Measurements from ENCODE around the gene DEAF1.
"Not testable (repeated sequence)": the region's sequence is repeated elsewhere in the genome, so short reads cannot be mapped to it uniquely, and the experiment has no call there.

DEAF1 gene

DNA sequence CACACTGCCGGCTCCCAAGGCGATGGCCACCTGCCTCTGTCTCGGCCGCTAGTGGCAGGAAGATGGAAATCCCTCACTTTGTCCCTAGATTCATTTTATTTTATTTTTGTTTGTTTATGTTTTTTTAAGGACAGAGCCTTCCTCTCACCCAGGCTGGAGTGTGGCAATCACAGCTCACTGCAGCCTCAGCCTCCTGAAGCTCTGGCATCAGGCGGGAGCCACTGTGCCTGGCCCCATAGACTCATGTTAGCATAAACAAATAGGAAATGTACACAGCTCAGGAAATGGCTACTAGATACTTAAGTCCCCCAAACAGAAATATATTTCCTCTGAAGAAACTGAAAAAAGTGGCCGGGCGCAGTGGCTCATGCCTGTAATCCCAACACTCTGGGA is 4.1 kb upstream of the DEAF1 start:
- DNase-seq = no peak

DNA sequence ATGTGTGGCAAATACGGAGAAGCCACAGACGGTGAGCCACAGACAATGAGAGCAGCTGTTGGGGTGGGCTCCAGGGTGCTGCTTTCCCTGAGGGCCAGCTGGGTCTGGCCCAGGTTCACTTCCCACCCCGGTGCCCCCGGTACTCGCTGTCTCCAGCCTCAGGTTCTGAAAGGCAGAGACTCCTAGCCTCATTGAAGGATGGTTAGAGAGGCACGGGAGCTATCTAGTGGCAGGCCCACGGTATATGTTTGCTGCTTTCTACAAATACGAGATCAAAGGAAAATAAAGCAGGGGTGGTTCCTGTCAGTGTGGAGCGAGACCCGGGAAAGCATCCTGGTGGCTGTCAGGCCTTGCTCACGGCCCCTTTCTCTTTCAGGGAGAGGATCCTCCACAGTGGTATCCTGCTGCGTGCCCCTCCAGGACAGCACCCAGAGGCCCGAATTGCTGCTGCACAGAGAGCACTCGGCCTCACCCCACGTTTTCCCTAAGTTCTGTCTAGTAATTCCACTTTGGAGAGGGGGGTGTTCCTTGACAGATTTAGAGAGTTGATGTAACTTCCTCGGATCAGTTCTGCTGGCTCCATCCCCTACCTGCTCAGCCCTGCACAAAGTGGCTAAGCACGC is 3.6 kb upstream of the DEAF1 start:
- DNase-seq = no peak

- no peak for DNase-seq
Measured at GRCh38 chr11:697811-698311, 2.8 kb upstream of the DEAF1 start.

DNA sequence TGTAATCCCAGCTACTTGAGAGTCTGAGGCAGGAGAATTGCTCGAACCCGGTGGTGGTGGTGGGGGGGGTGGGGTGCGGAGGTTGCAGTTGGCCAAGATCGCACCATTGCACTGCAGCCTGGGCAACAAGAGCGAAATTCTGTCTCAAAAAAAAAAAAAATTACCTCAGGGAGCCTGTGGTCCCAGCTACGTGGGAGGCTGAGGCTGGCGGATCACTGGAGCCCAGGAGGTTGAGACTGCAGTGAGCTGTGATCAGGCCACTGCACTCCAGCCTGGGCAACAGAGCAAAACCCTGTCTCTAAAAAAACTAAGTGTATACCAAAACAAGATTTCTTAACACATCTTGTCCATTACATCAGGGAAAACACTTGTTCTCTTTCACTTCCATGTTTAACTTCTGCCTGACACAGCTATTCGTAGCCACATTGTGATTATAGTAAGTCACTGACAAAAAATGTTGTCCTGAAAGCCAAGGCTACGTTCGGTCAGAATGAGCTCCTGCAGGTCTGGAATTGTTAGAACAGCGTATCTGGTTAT is 2.0 kb upstream of the DEAF1 start:
- no peak for DNase-seq

- peak; percentile 81 for DNase-seq
Measured at GRCh38 chr11:695538-696248, 671 bp upstream of the DEAF1 start, which contains the start of gene TMEM80. TMEM80 (plus strand) TSS chr11:695816; CDS start chr11:695828, 12 bp downstream.

DNA sequence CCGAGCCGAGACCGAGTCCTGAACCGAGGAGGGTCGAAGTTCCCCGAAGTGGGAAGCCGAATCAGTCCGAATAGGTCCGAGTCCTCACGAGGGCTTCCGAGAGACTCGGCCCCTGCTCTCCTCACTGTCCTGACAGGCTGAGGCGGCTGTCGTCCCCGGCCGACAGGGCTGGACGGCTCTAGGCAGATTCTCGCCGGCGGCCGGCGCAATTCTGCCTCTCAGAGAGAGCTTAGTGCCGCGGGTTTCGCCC is 191 bp upstream of the DEAF1 start:
- DNase-seq = no peak

GRCh38 chr11:693887-694562 is 997 bp downstream of the DEAF1 start:
- DNase-seq = no peak

DNA sequence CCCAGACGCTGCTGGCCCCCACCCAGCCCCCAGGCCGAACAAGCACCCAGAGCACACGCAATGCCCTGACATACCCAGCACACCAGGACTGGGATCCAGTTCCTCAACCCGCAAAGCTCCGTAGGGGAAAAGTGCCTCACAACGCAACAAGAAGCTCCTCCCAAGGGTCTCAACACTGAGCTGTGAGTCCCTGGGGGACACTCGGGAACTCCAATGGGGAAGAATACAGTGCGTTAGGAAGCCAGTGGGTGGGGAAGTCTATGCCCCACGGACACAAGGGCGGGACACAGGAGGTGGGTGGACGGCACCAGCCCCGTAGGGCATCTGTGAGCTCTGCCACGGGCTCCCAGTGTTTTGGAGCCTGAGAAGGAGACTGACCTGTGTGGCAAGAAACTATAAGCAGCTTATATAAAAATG is 1.6 kb downstream of the DEAF1 start:
- no peak for DNase-seq

- DNase-seq = no peak
Measured at GRCh38 chr11:692824-693414, 2.1 kb downstream of the DEAF1 start.

- no peak for DNase-seq
Measured at GRCh38 chr11:691710-692590, 3.1 kb downstream of the DEAF1 start.

GRCh38 chr11:690738-691633 is 4.0 kb downstream of the DEAF1 start:
- DNase-seq = no peak

DNA sequence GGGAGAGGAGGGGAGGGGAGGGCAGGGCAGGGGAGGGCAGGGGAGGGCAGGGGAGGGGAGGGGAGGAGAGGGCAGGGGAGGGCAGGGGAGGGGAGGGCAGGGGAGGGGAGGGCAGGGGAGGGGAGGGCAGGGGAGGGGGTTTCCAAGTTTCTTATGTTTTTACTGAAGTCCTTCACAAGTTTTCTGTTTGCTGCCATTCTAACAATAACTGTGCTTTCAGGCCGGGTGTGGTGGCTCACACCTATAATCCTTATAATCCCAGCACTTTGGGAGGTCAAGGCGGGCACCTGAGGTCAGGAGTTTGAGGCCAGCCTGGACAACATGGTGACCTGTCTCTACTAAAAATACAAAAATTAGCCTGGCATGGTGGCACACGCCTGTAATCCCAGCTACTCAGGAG is 4.8 kb downstream of the DEAF1 start:
- not testable (repeated sequence) for DNase-seq

GRCh38 chr11:689625-690024 is 5.4 kb downstream of the DEAF1 start:
- no peak for DNase-seq

- DNase-seq = no peak
Measured at GRCh38 chr11:688681-689080, 6.3 kb downstream of the DEAF1 start.

GRCh38 chr11:687751-688150 is 7.3 kb downstream of the DEAF1 start:
- no peak for DNase-seq

DNA sequence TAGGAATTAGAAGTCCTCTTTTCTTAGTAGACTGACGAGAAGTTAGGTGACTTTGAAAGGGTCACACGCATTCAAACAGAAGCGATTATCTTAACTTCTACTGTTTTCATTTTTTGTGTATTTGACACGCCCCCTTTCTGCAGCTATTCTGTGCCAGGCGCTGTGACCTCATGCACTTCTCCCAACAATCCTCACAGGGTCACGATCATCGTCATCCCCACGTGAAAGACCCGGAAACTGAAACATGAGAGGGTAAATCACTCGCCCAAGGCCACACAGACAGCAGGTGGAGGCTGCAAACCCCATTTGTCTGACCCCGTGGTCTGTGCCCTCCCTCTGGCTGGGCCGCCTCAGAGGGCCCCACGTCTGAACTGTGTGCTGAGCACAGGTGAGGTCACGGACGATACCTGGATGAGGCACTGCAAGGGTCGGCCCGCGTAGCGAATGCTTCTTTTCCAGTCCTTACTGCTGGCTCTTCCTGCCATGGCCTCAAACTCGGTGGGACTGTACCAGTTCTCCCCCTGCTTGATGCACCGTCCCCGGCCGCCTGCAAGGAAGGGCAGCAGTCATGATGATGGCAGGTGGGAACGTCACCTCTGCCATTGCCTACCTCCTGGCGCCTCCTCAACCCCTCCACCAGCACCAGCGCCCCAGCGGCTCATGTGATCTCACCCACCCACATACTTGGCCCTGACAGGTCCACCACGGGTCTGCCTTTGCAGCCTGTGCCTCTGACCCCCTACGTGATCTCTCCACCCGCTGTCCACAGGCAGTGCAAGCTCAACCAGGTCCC is 8.4 kb downstream of the DEAF1 start:
- DNase-seq = no peak

- no peak for DNase-seq
Measured at GRCh38 chr11:680970-681369, 14.1 kb downstream of the DEAF1 start.

GRCh38 chr11:680476-680875 is 14.5 kb downstream of the DEAF1 start:
- no peak for DNase-seq

- no peak for DNase-seq
Measured at GRCh38 chr11:679271-680207, 15.5 kb downstream of the DEAF1 start.
